ENCODE measurements around the gene RGS19. TPM values are rescaled to one million over a fixed set of nuclear protein-coding genes. Genes with fewer than 3 reads are reported as not detected.
"Not testable (repeated sequence)": the region's sequence is repeated elsewhere in the genome, so short reads cannot be mapped to it uniquely, and the experiment has no call there.

RGS19 gene
- total and polyA plus RNA-seq, 8 donors, result 3.2 to 11.9 (median 5.7) TPM

DNA sequence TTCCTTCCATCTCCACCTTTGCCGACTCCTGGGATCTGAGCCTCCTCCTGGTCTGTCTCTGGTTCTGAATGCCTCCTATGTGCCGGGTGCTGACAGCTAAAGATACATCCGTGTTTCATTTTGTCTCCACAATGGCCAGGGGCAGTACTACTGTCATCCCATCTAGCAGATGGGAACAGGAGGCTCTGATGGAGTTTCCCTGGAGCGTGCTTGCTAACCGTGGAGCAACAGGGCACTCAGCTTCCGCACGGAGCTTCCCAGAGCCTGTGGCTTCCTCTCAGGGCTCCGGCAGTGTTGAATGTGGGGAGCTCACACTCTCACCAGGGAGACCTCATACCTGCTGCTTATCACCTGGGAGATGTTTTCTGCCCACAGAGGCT is 40.0 kb upstream of the RGS19 start:
- Histone ChIP-seq H3K9me3 (no peaks in the 10 kb centered on the region), H3K27ac (no peak overlapping the region), H3K36me3 (no peaks in the 10 kb centered on the region), H3K4me3 (no peak overlapping the region), H3K4me1 (no peaks in the 10 kb centered on the region), H3K27me3 (peaks cover 0 to 4% (median 0%) of the 10 kb centered on the region in 4 donors)
- 64 to 83% methylated on average over 8 of the region's 8 CpGs for WGBS, 2 donors
- no peak for FAIRE-seq
- TF ChIP-seq, protein P1, sequence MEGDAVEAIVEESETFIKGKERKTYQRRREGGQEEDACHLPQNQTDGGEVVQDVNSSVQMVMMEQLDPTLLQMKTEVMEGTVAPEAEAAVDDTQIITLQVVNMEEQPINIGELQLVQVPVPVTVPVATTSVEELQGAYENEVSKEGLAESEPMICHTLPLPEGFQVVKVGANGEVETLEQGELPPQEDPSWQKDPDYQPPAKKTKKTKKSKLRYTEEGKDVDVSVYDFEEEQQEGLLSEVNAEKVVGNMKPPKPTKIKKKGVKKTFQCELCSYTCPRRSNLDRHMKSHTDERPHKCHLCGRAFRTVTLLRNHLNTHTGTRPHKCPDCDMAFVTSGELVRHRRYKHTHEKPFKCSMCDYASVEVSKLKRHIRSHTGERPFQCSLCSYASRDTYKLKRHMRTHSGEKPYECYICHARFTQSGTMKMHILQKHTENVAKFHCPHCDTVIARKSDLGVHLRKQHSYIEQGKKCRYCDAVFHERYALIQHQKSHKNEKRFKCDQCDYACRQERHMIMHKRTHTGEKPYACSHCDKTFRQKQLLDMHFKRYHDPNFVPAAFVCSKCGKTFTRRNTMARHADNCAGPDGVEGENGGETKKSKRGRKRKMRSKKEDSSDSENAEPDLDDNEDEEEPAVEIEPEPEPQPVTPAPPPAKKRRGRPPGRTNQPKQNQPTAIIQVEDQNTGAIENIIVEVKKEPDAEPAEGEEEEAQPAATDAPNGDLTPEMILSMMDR (IDR thresholded peaks at IDR 0.05), result no peak
- no peak for DNase-seq
- no peak for ATAC-seq
- intact Hi-C loops (cut with DNase I), result no loop called here

DNA sequence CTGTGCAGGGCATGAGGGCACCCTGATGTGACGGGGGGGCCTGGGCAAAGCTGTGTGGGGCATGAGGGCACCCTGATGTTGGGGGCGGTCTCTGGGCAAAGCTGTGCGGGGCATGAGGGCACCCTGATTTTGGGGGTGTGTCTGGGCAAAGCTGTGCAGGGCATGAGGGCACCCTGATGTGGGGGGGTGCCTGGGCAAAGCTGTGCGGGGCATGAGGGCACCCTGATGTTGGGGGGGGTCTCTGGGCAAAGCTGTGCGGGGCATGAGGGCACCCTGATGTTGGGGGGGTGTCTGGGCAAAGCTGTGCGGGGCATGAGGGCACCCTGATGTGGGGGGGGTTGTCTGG is 38.1 kb upstream of the RGS19 start:
- 59 to 88% methylated on average over 2 to 6 of the region's 6 CpGs for WGBS, 2 donors
- ATAC-seq; H3K4me1 ChIP-seq; H3K4me3 ChIP-seq; H3K27ac ChIP-seq; FAIRE-seq; H3K36me3 ChIP-seq; intact Hi-C loops (cut with DNase I); H3K9me3 ChIP-seq; H3K27me3 ChIP-seq: not testable (repeated sequence)
- peak in 1 of 6 donors; percentile 35 for DNase-seq

DNA sequence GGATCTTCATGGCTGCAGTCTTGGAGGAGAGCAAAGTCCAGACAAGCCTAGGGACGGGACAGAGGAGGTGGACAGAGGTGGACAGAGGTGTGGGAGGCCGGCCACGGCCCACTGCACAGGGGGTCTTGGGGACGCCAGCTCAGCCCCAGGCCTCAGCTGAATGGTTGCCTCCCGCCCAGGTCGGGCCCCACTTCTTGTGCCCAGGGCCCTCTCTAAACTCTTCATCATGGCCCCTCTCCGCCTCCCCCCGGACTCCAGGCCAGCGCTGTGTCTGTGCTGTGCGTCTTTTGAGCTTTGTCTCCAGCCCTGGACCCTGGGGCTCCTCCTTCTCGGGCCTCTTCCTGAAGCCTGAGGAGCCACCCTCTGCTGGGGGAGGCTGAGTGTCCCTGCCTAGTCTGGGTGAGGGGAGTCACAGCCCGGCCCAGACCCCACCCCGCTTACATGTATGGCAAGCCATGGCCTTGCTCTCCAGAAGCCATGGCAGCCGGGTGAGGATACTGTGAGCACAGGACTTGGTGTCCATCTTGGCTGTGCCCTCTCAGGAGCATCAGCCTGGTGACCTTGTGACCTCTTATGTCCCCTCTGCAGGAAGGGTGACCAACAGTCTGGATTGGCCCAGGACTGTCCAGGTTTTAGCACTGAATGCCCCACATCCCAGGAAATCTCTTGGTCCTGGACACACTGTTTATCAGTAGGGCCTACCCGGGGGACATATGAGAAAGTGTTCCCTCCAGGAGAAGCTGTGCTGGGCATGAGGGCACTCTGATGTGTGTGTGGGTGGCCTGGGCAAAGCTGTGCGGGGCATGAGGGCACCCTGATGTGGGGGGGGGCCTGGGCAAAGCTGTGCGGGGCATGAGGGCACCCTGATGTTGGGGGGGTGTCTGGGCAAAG is 37.5 kb upstream of the RGS19 start:
- no peak overlapping the region for H3K4me3 ChIP-seq
- FAIRE-seq, result no peak
- no peak for ATAC-seq
- no peak overlapping the region for H3K27ac ChIP-seq
- DNase-seq, result peak in 1 of 6 donors; percentile 16
- intact Hi-C loops (cut with DNase I), result no loop called here
- 68 to 76% methylated on average over 17 of the region's 17 CpGs for WGBS, 2 donors
- no peaks in the 10 kb centered on the region for H3K36me3 ChIP-seq
- no peaks in the 10 kb centered on the region for H3K9me3 ChIP-seq
- TF ChIP-seq, protein P1 (IDR thresholded peaks at IDR 0.05), result no peak
- H3K27me3 ChIP-seq, result peaks cover 0 to 4% (median 0%) of the 10 kb centered on the region in 4 donors
- no peaks in the 10 kb centered on the region for H3K4me1 ChIP-seq

DNA sequence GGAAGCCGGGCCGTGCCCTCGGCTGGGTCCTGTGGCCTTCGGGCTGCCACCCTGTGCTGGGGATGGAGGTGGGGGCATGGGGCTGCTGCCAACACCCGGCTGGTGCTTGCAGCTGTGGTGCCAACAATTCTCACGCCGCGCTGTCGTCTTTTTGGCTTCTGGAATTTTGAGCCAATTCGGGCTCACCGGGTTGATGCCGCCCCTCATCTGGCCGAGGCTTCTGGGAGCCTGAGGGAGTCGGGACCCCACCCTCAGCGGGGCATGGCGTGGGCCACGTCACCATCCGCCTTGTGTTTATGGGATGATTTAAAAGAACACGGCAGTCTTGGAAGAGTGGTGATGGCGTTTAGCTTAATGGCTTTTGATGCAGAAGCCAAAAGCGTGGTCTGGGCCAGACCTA is 36.7 kb upstream of the RGS19 start:
- TF ChIP-seq, protein P1 (IDR thresholded peaks at IDR 0.05), result no peak
- Histone ChIP-seq H3K4me1 (no peaks in the 10 kb centered on the region), H3K4me3 (no peak overlapping the region), H3K9me3 (no peaks in the 10 kb centered on the region), H3K36me3 (no peaks in the 10 kb centered on the region), H3K27me3 (peaks cover 0 to 4% (median 0%) of the 10 kb centered on the region in 4 donors), H3K27ac (no peak overlapping the region)
- peak in 1 of 6 donors; percentile 12 for DNase-seq
- intact Hi-C loops (cut with DNase I), result no loop called here
- no peak for FAIRE-seq
- 69 to 76% methylated on average over 21 of the region's 21 CpGs for WGBS, 2 donors
- ATAC-seq, result no peak

DNA sequence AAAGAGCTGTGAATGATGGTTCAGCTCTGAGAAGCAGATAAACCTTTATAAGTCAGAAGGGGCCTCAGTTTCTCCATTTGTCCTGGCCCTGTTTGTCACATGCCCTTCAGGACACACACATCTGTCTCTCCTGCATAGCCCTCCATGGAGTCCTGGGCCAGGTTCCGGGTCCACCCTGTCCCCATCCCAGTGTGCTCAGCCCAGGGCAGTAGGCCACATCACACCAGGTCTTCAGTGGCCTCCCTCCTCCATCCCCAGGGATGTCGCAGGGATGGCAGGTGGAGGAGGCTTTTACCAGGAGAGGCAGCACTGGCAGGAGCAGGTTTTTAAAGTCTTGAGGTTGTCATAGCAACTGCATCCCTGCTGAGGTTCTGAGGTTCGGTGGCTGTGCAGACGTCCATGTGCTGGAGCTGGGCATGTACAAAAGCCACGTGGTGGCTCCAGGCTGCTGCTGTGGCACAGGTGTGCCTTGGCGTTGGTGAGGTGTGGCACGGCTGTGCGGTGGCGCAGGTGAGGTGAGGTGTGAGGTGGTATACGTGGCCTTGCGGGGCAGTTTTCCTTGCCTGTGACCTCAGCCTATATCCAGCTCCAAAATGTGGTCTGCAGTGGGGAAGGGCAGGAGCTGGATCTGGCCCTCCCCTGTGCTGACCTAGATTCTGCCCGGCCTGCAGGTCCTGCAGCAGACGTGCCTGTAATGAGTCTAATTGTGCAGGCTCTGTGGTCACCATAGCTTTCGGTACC is 36.0 kb upstream of the RGS19 start:
- FAIRE-seq (no peak), ATAC-seq (no peak), DNase-seq (peak in 1 of 6 donors; percentile 28)
- WGBS, 2 donors, result 49 to 68% methylated on average over 14 of the region's 14 CpGs
- Histone ChIP-seq H3K27me3 (no peaks in the 10 kb centered on the region), H3K36me3 (no peaks in the 10 kb centered on the region), H3K9me3 (no peaks in the 10 kb centered on the region), H3K27ac (no peak overlapping the region), H3K4me1 (no peaks in the 10 kb centered on the region), H3K4me3 (no peak overlapping the region)
- TF ChIP-seq, protein P1 (IDR thresholded peaks at IDR 0.05), result no peak
- intact Hi-C loops (cut with DNase I), result no loop called here
